HEK293 (cell line): ENCODE results near the gene ACP4.

Source experiments
- AEBP2 ChIP-seq: fragments of 450-650 bp; formaldehyde crosslinking; IDR thresholded peaks from 2 replicates; pipeline ENCODE4 v1.5.1; 2016; ENCODE audit warnings: missing biosample characterization, missing genetic modification characterization, borderline replicate concordance
- GLI2 ChIP-seq: fragments of 450-650 bp; formaldehyde crosslinking; IDR thresholded peaks from 2 replicates; pipeline ENCODE4; 2017; ENCODE audit warnings: missing biosample characterization, missing genetic modification characterization, low read depth, borderline replicate concordance
- GLI4 ChIP-seq: fragments of 450-650 bp; formaldehyde crosslinking; IDR thresholded peaks from 2 replicates; pipeline ENCODE4 v1.5.1; 2016; ENCODE audit warnings: missing biosample characterization, missing genetic modification characterization
- HOXC10 ChIP-seq: sonication (generic); formaldehyde crosslinking; IDR thresholded peaks from 2 replicates; pipeline ENCODE4 v1.8.1; 2023; ENCODE audit warnings: mild to moderate bottlenecking, missing genetic modification reagents
- REPIN1 ChIP-seq: fragments of 450-650 bp; formaldehyde crosslinking; IDR thresholded peaks from 2 replicates; pipeline ENCODE4 v1.5.1; 2017; ENCODE audit warnings: missing biosample characterization, missing genetic modification characterization, low read depth
- WT1 ChIP-seq: fragments of 450-650 bp; formaldehyde crosslinking; IDR thresholded peaks from 2 replicates; pipeline ENCODE4 v1.5.1; 2016; ENCODE audit warnings: missing biosample characterization, missing genetic modification characterization
- ZNF121 ChIP-seq: fragments of 450-650 bp; formaldehyde crosslinking; IDR thresholded peaks from 2 replicates; pipeline ENCODE4 v1.5.1; 2016; ENCODE audit warnings: missing biosample characterization, missing genetic modification characterization
- ZNF23 ChIP-seq: fragments of 450-650 bp; formaldehyde crosslinking; IDR thresholded peaks from 2 replicates; pipeline ENCODE4 v1.5.1; 2016; ENCODE audit warnings: missing biosample characterization, missing genetic modification characterization, borderline replicate concordance
- ZNF239 ChIP-seq: fragments of 450-650 bp; formaldehyde crosslinking; IDR thresholded peaks from 2 replicates; pipeline ENCODE4 v1.5.1; 2016; ENCODE audit warnings: missing biosample characterization, missing genetic modification characterization
- ZNF324 ChIP-seq: fragments of 450-650 bp; formaldehyde crosslinking; IDR thresholded peaks from 2 replicates; pipeline ENCODE4 v1.5.1; 2016; ENCODE audit warnings: missing biosample characterization, missing genetic modification characterization
- ZNF398 ChIP-seq: fragments of 450-650 bp; formaldehyde crosslinking; IDR thresholded peaks from 2 replicates; pipeline ENCODE4 v1.5.1; 2017; ENCODE audit warnings: missing biosample characterization, missing genetic modification characterization
- ZNF416 ChIP-seq: fragments of 450-650 bp; formaldehyde crosslinking; IDR thresholded peaks from 2 replicates; pipeline ENCODE4 v1.5.1; 2016; ENCODE audit warnings: missing biosample characterization, missing genetic modification characterization
- ZNF48 ChIP-seq: fragments of 450-650 bp; formaldehyde crosslinking; IDR thresholded peaks from 2 replicates; pipeline ENCODE4 v1.5.1; 2016; ENCODE audit warnings: missing biosample characterization, missing genetic modification characterization
- ZNF513 ChIP-seq: fragments of 450-650 bp; IDR thresholded peaks from 2 replicates; pipeline ENCODE4 v1.5.1; 2018; ENCODE audit warnings: missing biosample characterization, missing genetic modification characterization
- ZNF585B ChIP-seq: fragments of 450-650 bp; formaldehyde crosslinking; IDR thresholded peaks from 2 replicates; pipeline ENCODE4 v1.5.1; 2016; ENCODE audit warnings: missing biosample characterization, missing genetic modification characterization
- ZNF639 ChIP-seq: fragments of 450-650 bp; formaldehyde crosslinking; IDR thresholded peaks from 2 replicates; pipeline ENCODE4 v1.5.1; 2016; ENCODE audit warnings: missing biosample characterization, missing genetic modification characterization
- ZNF664 ChIP-seq: fragments of 450-650 bp; formaldehyde crosslinking; IDR thresholded peaks from 2 replicates; pipeline ENCODE4 v1.5.1; 2016; ENCODE audit warnings: missing biosample characterization, missing genetic modification characterization
- ZNF677 ChIP-seq: fragments of 450-650 bp; IDR thresholded peaks from 2 replicates; pipeline ENCODE4 v1.5.0; 2018; ENCODE audit warnings: missing biosample characterization, mild to moderate bottlenecking, missing genetic modification characterization, moderate library complexity
- ZNF777 ChIP-seq: fragments of 450-650 bp; formaldehyde crosslinking; IDR thresholded peaks from 2 replicates; pipeline ENCODE4 v1.5.1; 2017; ENCODE audit warnings: missing biosample characterization, missing genetic modification characterization, borderline replicate concordance
- ZSCAN16 ChIP-seq: fragments of 450-650 bp; formaldehyde crosslinking; IDR thresholded peaks from 2 replicates; pipeline ENCODE4 v1.5.1; 2016; ENCODE audit warnings: missing biosample characterization, missing genetic modification characterization
- ZSCAN18 ChIP-seq: fragments of 450-650 bp; formaldehyde crosslinking; IDR thresholded peaks from 2 replicates; pipeline ENCODE4 v1.5.1; 2016; ENCODE audit warnings: missing biosample characterization, missing genetic modification characterization
- ZSCAN23 ChIP-seq: fragments of 450-650 bp; formaldehyde crosslinking; IDR thresholded peaks from 2 replicates; pipeline ENCODE4 v1.5.1; 2016; ENCODE audit warnings: missing biosample characterization, missing genetic modification characterization
- TF ChIP-seq, protein P1 (sequence below): sonication (generic); formaldehyde crosslinking; IDR thresholded peaks from 2 replicates; pipeline ENCODE4 v1.8.1; 2022; ENCODE audit warnings: mild to moderate bottlenecking, moderate library complexity, missing genetic modification reagents
- TF ChIP-seq, protein P2 (sequence below): fragments of 450-650 bp; formaldehyde crosslinking; IDR thresholded peaks from 2 replicates; pipeline ENCODE4 v1.5.1; 2016; ENCODE audit warnings: missing biosample characterization, missing genetic modification characterization
- TF ChIP-seq, protein P3 (sequence below): fragments of 450-650 bp; formaldehyde crosslinking; optimal IDR thresholded peaks from 2 replicates; pipeline ENCODE3; 2016; ENCODE audit warnings: missing biosample characterization, mild to moderate bottlenecking, missing genetic modification characterization
- TF ChIP-seq, protein P4 (sequence below): fragments of 450-650 bp; formaldehyde crosslinking; IDR thresholded peaks from 2 replicates; pipeline ENCODE4 v1.5.1; 2017; ENCODE audit warnings: missing biosample characterization, missing genetic modification characterization

ACP4 gene

DNA sequence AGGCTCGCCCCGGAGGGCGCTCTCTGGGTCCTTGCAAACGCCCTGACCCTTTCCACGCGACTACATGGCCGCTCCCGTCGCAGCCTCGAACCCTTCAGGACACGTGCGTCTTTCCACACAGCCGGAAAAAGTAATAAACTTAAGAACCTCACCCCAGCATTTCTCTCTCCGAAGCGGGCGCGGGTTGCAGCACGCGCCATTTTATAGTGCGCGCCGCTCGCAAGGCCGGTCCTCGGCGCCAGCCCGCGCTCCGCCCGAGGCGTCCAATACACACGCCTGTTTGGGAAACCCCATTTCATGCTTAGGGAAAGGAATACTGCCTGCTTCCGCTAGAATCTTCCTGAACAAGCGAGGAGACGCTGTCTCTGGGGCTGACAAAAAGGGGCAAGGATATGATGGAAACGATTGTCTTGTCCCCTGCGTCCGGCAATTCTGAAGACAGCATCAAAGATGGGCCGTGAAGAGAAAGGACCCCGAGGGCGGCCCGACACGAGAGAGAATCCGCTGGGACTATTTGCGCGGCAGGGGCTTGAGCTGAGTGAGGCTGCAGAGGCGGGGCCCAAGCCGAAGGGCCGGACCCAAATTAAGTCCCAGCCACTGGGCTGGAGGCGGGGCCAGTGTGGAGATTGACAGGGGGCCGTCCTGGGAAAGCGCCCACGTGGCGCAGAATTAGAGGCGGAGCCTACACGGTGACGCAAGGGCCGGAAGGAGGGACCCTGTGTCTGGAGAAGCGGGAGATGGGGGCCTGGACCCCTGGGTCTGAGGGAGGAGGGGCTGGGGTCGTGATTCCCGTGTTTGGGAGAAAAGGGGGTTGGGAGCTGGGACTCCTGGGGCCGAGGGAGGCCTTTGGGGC, 14.4 kb downstream of the ACP4 start (continued):
- TF ChIP-seq ZNF513 (0 out of 2 replicates have a peak, but pooled peaks have one; percentile 33), ZSCAN16 (0 out of 2 replicates have a peak, but pooled peaks have one; percentile 33), ZNF677 (tag by site-specific recombination) (no peak), ZNF23 (no peak), GLI4 (tag by site-specific recombination) (peak; percentile 94), REPIN1 (tag by site-specific recombination) (0 out of 2 replicates have a peak, but pooled peaks have one; percentile 76), AEBP2 (tag by site-specific recombination) (no peak), ZSCAN23 (tag by site-specific recombination) (0 out of 2 replicates have a peak, but pooled peaks have one; percentile 39), ZSCAN18 (tag by site-specific recombination) (peak; percentile 89; the same call in 1 of the 2 replicates), GLI2 (tag by site-specific recombination) (no peak), ZNF639 (tag by site-specific recombination) (peak; percentile 77; the same call in 1 of the 2 replicates), ZNF239 (tag by site-specific recombination) (0 out of 2 replicates have a peak, but pooled peaks have one; percentile 18), ZNF416 (tag by site-specific recombination) (no peak), ZNF324 (tag by site-specific recombination) (no peak), ZNF121 (0 out of 2 replicates have a peak, but pooled peaks have one; percentile 14), ZNF777 (tag by site-specific recombination) (no peak), ZNF585B (no peak), ZNF398 (tag by site-specific recombination) (0 out of 2 replicates have a peak, but pooled peaks have one; percentile 5), WT1 (tag by site-specific recombination) (no peak), HOXC10 (CRISPR knock-in tag) (no peak), ZNF48 (tag by site-specific recombination) (no peak), ZNF664 (tag by site-specific recombination) (no peak)
- TF ChIP-seq, protein P1, sequence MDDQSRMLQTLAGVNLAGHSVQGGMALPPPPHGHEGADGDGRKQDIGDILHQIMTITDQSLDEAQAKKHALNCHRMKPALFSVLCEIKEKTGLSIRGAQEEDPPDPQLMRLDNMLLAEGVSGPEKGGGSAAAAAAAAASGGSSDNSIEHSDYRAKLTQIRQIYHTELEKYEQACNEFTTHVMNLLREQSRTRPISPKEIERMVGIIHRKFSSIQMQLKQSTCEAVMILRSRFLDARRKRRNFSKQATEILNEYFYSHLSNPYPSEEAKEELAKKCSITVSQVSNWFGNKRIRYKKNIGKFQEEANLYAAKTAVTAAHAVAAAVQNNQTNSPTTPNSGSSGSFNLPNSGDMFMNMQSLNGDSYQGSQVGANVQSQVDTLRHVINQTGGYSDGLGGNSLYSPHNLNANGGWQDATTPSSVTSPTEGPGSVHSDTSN: peak; percentile 93
- TF ChIP-seq, protein P2, sequence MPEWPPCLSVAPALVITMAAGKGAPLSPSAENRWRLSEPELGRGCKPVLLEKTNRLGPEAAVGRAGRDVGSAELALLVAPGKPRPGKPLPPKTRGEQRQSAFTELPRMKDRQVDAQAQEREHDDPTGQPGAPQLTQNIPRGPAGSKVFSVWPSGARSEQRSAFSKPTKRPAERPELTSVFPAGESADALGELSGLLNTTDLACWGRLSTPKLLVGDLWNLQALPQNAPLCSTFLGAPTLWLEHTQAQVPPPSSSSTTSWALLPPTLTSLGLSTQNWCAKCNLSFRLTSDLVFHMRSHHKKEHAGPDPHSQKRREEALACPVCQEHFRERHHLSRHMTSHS (tag by site-specific recombination): no peak
- TF ChIP-seq, protein P3, sequence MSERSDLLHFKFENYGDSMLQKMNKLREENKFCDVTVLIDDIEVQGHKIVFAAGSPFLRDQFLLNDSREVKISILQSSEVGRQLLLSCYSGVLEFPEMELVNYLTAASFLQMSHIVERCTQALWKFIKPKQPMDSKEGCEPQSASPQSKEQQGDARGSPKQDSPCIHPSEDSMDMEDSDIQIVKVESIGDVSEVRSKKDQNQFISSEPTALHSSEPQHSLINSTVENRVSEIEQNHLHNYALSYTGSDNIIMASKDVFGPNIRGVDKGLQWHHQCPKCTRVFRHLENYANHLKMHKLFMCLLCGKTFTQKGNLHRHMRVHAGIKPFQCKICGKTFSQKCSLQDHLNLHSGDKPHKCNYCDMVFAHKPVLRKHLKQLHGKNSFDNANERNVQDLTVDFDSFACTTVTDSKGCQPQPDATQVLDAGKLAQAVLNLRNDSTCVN (tag by site-specific recombination): peak; percentile 95
- TF ChIP-seq, protein P4, sequence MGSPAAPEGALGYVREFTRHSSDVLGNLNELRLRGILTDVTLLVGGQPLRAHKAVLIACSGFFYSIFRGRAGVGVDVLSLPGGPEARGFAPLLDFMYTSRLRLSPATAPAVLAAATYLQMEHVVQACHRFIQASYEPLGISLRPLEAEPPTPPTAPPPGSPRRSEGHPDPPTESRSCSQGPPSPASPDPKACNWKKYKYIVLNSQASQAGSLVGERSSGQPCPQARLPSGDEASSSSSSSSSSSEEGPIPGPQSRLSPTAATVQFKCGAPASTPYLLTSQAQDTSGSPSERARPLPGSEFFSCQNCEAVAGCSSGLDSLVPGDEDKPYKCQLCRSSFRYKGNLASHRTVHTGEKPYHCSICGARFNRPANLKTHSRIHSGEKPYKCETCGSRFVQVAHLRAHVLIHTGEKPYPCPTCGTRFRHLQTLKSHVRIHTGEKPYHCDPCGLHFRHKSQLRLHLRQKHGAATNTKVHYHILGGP (tag by site-specific recombination): no peak
